NCI-H1417 (cell line): Measurements from ENCODE around the gene SPINK2.
A peak's percentile ranks its signal among the peaks of the same experiment; 100 is the strongest.

Experiments
- DNase-seq, 3 experiments: peaks; one replicate each; lab custom pipeline; 2025; lab: John Stamatoyannopoulos, UW

Gene SPINK2

GRCh38 chr4:56799824-56800756 is 21.4 kb downstream of the SPINK2 start:
- DNase-seq: peak; percentile 65 to 87 (median 74)

DNA sequence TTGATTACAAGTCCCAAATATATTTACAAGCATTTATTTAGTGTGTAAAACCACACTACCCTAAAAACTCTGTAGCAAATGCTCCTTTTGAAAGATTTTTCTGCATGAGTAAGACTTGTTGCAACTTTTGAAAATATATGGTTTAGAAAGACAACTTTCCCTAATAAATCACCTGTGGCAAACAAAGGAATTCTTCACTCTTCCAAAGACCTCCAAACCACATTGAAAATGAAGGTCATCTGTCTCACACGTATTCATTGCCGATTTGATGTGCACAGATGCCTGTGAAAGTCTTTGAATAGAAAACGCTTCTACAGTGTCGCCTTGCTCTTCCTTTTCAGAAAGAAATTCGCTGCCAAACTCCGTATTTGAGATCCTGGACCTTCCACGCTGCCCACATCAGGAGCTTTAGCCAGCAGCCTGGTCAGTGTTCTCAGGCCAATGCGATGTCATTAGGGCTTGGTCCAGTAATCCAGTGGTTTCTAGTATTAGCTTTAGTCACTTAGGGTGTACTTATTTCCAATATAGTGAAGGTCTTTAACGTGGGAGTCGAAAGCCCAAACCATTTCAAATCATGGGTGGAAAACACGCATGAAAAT is 22.2 kb downstream of the SPINK2 start:
- DNase-seq: no peak

DNA sequence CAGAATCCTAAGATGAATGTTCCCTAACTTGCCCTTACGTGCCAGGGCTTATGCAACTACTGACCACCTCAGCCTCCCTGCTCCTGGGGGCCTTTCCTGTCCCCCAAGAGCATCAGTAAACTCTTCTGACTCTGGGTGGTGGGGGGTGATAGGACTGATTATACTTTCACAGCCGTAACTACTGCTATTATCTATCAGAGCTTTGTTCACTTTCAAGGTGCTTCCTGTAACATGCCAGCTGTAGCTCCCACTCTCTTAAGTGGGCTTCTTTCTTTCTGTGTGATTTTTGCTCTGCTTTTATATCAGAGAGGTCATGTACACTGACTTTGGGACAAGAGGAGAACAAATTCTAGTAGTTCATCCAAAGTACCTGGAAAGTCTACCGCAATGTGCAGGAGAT is 25.3 kb downstream of the SPINK2 start:
- DNase-seq: no peak

GRCh38 chr4:56791316-56791715 is 30.2 kb downstream of the SPINK2 start:
- no peak for DNase-seq

DNA sequence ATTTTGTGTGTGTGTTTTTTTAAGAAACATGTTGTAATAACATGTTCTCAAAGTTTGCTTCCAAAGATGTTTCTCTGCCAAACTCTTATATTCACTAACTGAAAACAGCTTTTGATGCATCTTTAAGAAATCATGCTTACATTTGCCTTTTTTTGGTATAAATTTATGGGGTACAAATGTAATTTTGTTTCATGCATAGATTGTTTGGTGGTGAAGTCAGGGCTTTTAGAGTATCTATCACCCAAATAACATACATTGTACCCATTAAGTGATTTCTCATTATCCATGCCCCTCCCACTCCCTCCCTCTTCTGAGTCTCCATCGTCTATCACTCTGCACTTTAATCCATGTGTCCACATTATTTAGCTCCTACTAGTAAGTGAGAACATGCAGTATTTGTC is 30.8 kb downstream of the SPINK2 start:
- DNase-seq: no peak

GRCh38 chr4:56788081-56788480 is 33.4 kb downstream of the SPINK2 start:
- DNase-seq: no peak

DNA sequence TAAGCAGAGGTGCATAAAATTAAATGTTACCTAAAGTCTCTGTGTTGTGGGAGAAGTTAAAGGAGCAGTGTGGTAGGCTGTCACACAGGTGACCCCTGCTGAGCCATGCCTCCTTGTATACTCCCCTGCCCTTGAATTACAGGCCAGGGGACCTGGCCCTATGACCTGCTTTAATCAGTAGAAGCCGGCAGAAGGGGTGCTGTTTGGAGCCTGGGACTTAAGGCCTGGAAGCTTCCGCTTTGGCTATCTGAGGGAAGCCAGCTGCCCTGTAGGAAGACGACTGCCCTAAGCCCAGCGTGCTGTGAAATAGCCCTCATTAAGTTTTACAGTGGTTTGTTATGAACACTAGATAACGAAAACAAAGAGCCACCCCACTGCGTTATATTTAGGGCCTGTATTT is 34.1 kb downstream of the SPINK2 start:
- DNase-seq: peak in 2 of 3 experiments; percentile 27 to 64

DNA sequence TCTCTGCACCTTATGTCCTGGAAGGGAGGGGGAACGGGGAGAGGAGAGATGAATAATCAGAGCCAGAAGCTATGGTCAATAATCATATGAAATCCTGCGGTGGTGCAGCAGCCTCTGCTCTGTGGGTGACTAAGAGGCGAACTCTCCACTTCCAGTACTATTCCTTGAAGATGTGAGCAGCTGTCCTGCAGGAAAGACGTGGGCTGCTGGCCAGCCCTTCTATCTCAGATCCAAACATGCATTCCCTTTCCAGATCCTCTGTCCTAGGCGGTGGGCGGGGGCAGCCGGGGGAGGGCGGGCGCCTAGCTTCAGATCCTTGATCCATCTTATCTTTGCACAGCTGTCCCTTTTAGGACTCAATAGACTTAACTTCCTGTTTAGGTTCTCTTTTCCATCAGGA is 34.5 kb downstream of the SPINK2 start:
- peak in 1 of 3 experiments; percentile 50 for DNase-seq

- DNase-seq: no peak
Observed at GRCh38 chr4:56783986-56784385, 37.5 kb downstream of the SPINK2 start.

DNA sequence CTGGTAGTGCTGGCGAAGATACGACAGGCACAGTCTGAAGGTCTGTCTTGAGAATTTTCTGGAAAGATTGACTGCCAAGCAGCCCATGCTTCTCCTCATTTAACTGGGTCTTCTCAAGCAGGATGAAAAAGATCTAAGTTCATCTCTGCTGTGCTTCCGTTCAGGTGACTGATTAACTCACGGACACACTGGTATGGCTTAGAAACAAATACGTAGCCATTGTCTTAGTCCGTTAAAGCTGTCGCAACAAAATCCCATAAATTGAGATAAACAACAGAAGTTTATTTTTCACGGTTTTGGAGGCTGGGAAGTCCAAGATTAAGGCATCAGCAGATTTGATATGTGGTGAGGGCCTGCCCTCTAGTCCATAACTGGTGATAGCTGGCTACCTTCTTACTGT is 39.5 kb downstream of the SPINK2 start:
- DNase-seq: no peak

- DNase-seq: no peak
Observed at GRCh38 chr4:56773346-56773745, 48.2 kb downstream of the SPINK2 start.

- DNase-seq: no peak
Observed at GRCh38 chr4:56772134-56772533, 49.4 kb downstream of the SPINK2 start.

DNA sequence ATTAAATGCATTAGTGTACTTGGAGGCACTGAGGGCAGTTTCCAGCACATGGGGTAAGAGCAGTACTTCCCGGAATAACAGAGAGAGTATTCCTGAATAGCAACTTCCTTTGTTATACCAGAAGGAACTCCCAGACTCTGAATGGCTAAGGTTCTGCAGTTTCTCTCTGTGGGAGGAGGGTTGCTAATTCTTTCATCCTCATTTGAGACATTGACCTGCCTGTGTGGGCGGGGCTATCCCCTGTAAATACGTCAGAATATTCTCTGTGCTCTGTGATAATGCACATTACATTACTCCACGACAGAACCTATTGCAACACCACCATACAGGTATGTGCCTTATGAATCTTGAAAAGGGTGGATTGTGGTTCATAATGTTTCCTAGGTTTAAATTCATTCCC is 52.7 kb downstream of the SPINK2 start:
- no peak for DNase-seq

GRCh38 chr4:56768316-56768715 is 53.2 kb downstream of the SPINK2 start:
- DNase-seq: no peak

DNA sequence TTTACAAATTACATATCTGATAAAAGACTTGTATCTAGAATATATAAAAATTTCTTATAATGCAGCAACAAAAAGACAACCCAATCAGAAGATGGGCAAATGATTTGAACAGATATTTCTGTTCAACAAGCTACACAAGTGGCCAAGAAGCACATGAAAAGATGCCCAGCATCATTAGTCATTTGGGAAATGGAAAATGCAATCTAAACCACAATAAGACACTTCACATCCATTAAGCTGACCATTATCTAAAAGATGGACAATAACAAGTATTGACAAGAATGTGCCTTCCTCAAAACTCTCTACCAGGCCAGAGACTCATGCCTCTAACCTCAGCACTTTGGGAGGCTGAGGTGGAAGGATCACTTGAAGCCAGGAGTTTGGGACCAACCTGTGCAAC is 53.9 kb downstream of the SPINK2 start:
- no peak for DNase-seq

DNA sequence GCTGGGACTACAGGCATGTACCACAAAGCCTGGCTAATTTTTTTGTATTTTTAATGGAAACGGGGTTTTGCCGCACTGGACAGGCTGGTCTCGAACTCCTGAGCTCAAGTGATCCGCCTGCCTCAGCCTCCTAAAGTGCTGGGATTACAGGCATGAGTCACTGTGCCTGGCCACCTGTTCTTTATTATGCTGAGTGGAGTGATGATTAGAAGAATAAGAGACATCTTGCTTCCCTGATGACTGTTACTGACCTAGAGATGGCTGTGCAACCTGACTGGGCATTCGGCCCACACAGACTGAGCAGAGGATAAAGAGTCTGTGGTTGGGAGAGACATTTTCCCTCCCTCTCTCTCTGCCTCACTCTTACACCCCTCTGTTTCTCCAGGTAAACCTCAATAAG is 56.7 kb downstream of the SPINK2 start:
- DNase-seq: no peak

DNA sequence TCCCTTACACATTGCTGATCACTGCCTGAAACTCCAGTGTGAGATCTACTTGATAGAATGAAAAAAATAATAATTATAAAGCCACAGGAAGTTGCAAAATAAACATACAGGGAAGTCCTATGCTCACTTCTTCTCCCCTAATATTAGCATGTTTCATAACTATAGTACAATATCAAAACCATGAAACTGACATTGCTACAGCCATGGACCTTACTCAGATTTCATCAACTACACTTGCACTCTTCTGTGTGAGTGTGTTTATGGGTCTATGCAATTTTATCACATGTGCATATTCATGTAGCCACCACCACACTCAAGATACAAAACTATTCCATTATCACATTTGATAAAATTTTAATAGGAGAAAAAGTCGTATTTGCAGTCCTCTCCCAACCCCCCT is 57.3 kb downstream of the SPINK2 start:
- DNase-seq: no peak

GRCh38 chr4:56762484-56763250 is 58.8 kb downstream of the SPINK2 start:
- no peak for DNase-seq

- no peak for DNase-seq
Observed at GRCh38 chr4:56760183-56760582, 61.3 kb downstream of the SPINK2 start.
